GM19397 (cell line): ENCODE results near the gene CUL4A.

Experiments
- ATAC-seq: cut with Tn5 transposase; IDR thresholded peaks from one replicate; pipeline ENCODE4 v1.9.1; 2021; ENCODE audit warnings: mild to moderate bottlenecking, moderate library complexity; ENCODE audit not compliant: unreplicated experiment

CUL4A gene

DNA sequence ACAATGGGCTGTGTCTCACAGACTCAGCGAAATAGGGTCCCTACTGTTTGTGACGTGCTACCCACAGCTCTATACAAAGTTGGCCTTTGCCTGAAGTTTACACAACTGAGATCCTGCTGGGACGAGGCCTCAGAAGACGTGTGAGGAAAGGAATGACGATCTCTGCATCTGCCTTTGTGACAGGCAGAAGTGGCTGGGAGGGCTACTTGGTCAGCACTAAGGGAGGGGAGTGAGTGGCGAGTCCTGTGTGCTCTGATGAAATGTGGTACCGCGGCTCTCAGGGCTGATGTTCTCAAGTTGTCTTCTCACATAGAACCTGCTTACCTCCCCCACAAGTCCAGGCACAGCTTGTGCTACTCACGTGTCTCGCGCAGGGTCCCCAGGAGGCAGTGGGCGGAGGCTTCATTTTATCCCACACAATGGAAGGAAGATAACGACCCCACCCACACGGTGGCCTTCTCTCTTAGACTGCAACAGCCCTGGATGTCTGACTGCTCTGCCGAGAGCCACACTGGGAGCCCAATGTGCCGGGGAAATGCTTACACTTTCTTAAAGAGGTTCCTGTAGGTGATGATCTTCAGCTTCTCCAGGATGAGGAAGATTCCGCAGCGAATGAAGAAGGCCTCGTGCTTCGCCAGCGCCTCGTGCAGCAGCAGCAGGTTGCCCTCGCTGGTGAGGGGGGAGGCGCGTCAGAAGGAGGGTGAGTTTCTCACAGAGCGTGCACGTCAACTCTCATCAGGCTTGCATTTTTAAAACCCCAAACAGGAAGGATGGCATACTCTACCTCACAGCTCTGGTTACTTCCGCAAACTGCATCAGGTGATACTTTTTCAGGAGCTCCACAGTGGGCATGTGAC, 29.8 kb upstream of the CUL4A start:
- no peak for ATAC-seq

DNA sequence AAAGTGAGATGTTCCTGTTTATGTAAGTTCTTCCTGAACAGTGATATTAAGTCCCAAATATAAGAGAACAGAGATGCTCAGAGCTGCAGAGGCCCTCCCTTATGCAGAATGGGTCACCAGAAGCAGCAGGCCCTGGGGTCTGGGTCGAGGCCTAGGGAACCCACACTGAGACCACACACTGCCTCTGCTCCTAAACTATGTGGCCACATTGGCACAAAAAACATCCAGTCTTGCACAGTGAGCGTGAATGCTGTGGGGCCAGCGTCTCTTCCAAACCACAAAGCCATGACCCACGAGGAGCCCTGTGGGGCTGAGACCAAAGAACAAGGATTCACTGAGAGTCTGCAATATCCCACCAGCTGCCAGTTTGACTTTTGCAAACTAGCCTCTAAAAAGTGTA, 27.4 kb upstream of the CUL4A start:
- no peak for ATAC-seq

DNA sequence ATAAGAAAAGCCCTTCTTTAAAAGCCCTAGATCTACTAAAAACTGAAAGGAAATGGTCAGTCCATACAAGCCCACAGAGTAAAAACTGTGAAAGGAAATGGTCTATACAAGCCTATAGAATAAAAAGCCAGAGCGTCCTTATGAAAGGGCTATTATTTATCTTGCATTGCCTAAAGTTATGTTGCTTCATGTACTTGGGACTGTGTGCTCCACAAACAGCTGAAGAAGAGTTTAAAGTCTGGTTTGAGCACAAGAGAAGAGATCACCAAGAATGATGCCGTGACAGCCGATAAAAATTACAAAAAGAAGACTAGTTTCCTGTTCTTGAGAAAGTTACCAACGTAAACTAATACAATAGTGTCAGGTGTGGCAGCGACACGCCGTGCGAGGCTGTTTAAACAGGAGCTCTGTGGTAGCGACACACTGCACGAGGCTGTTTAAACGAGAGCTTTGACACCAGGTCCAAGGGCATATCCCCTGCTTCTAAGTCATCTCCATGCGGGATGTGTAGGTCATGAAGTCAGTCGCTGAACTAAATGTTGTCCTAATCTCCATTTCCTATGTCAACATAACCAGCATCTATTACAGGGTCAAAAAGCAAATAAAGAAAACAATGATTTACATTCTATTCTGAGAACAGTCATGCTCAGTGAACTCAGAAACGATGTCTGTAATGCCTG, 25.8 kb upstream of the CUL4A start:
- no peak for ATAC-seq

DNA sequence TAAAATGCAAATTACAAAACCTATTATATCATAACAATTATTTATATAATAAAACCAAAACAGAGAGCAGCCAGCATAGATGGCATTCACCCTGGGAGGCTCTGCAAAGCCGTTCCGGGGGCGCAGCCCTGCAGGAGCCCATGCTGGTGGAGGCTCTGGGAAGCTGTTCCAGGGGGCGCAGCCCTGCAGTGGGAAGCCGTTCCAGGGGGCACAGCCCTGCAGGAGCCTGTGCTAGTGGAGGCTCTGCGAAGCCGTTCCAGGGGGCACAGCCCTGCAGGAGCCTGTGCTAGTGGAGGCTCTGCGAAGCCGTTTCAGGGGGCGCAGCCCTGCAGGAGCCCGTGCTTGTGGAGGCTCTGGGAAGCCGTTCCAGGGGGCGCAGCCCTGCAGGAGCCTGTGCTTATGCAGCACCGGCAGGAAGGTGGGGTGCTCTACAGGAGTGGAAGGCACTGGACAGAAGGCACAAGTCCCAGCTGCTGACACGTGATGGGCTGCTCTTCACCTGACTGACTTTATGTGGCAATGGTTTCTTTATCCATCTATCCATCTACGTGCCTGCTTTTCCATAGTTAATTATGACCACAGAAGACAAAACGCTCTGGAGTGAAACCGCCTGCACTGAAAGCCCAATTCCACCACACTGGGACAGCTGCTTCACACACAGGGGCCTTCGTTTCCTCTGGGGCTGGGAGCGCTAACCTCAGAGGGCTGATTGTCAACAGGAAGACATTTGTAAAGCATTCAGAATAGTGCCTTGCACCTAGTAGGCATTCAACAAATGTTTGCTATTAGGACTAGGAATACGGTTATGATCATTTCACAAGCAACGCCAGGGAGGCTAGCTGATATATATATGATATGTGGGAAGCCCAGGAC, 24.6 kb upstream of the CUL4A start:
- no peak for ATAC-seq

DNA sequence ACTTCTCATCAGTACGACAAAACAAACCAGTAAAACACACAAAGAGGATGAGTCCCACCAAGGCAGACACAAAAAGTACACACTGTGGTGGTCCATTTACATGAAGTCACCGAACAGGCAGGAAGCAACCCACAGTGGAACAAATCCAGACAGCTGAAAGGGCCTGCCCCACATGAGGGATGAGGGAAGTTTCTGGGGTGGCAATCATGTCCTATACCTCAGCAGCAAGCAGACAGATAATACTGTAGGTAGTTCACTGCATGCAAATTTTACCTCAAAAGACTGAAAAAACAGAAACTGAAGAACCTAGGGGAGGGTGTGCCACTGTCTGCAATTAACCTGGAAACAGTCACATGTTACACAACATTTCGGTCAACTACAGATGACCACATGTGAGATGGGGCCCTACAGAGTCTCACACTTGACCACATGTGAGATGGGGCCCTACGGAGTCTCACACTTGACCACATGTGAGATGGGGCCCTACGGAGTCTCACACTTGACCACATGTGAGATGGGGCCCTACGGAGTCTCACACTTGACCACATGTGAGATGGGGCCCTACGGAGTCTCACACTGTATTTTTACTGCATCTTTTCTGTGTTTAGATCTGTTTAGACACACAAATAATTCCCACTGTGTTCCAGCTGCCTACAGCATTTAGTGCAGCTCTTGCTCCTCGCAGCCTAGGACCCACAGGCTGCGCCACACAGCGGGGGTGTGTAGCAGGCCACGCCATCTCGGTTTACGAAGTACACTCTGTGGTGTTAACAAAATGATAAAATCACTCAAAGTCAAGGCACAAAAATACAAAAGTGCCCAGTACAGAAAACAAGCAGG, 23.1 kb upstream of the CUL4A start:
- peak; percentile 84 for ATAC-seq

DNA sequence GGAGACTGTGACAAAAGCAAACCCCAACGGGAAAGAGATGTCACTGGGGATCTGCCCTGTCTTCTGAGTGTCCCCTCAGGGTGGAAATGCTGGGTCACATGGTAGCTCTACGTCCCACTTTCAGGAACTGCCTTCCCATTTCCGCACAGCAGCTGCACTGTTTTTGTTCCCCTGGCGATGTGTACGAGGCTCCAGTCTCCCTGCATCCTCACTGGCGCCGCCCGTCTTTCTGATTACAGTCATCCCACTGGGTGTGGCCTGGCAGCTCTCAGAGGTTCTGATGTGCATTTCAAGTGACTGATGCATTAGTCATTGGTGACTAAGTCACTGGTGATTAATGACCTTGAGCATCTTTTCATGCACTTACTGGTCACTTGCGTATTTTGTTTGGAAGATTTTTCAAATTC, 22.1 kb upstream of the CUL4A start:
- no peak for ATAC-seq

DNA sequence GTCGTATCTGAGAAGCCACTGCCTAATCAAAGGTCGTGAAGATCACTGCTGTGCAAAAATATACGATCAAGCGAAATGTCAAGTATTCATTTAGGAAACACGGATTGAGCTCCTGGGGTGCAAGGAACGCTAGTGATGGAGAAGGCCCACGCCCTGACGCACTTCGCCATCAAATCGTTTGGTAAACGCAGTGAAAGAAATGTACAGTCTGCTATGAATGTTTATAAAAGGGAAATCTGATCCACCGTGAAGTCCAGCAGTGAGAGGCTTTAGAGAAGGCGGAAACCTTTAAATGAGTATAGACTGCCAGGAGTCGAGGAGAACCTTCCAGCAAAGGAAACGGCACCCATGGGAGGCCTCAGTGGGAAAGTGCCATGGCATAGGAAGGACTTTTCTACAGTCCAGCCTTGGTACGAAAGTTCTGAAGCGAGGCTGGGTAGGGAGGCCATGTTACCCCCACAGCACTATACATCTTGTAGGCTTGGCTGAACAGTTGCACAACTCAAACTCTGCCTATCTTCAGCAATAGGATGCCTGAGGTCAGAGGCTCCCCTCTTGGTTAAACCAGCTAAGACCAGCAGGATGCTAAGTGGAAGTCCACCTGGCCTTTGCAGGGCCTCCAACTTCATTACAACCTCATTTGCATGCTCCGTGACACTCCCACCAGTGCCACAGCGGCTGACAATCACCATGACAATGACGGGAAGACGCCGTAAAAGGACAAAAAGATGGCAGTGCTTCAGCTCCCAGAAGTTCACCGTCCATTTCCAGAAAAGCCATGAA, 21.3 kb upstream of the CUL4A start:
- no peak for ATAC-seq

DNA sequence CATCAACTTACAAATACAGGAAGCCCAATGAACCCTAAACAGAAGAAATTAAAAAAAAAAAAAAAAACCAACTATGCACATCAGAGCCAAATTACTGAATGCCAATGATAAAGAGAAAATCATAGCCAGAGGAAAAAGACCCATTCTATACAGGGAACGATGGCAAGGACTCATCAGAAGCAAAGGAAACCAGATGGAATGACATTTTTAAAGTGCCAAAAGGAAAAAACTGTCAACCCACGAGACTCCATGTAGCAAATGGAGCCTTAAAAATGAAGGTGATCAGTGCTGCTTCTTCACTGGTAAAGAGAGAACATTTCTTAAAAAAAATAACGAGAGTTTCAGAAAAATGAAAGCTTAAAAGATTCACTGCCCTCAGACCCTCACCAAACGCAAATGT, 19.2 kb upstream of the CUL4A start:
- no peak for ATAC-seq

DNA sequence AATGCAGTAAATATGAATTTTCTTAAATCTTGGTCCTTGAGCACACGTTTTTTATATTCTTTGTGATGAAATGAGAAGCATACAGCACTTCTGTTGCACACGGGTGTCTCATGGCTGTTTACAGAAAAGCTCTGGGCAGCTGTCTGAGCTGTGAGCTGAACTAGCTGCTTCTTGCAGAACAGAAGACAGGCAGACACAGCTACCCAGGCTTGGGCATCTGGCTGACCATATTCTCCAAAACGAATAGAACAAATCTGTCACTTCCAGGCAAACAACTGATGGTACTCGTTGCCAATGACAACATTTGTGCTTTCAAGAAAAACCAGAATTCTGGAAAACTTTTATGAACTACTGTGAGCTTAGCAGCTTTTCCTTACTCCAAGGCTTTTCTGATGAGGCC, 17.1 kb upstream of the CUL4A start:
- ATAC-seq = no peak

DNA sequence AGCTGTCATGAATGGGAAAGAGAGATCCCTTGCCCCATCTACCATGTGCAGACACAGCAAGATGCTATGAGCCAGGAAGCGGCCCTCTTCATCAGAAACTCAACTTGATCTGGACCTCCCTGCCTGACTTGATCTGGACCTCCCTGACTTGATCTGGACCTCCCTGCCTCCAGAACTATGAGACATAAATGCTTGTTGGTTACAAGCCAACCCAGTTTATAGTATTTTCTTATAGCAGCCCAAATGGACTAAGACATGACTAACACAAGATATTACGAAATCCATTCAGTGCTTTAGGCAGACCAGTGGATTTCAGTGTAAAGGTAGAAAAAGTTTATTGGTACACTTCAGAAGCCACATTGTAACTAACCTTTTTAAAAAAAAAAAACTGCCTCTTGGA, 16.5 kb upstream of the CUL4A start:
- no peak for ATAC-seq

DNA sequence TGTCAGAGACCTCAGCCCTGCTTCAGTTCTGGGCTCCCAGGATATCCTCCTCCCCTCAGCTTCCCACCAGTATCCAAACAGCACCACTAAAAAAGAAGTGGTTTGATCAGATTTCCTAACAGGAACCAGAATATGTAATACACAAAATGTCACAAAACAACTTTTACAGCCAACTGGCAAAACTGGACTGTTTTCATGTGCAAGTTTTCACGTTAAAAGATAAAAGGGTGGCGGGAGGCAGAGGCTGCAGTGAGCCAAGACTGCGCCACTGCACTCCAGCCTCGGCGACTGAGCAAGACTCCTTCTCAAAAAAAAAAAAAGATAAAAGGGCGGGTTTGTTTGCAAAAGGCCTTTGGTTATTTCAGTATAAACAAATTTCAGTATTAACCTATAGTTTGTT, 14.1 kb upstream of the CUL4A start:
- ATAC-seq = no peak

DNA sequence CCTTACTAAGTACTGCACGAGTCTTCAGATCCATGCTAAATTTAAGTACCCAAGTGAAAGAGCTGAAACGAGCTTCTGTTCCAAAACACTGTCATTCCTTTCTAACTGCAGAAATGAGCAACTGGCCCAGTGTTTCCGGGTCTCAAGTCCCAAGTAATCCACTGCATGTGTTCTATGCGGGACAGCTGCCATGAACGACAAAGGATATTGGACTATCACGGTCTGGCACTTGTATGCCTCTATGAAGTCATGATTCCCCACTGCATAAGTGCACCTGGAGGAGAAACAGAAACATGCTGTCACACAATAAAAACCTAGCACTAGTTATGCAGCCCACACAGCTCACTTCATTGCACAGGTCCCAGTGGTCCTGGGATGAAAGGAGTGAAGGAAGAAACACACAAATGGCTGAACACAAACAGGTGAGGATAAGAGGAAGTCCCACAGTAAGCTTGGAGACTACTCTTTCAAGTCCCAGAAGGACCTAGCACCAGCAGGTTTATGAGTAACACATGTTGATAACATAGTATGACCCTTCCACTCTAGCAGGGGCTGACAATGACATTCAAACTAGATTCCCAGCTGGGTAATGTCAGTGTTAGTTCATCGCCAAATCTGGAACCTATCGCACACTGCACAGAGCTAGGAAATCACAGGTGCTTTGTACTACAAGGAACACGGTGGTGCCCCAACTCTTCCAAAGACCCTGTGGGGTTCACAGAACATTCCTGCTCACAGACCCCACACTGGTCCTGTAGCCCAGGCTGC, 12.3 kb upstream of the CUL4A start:
- no peak for ATAC-seq

DNA sequence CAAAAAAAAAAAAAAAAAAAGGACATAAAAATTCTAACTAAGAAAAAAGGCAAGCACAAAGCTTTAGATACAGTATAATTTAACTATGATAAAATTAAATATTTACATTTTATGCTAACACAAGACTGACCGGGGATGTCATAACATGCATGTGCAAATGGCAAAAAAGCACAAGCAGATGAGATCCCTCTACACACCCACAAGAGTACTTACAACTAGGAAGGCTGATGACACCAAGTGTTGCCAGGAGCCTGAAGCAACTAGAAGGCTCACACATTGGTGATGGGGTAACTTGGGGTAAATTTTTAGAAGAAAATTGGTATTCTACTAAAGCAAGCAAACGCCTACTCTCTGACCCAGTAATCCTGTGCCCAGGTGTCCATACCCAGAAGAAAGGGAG, 7.6 kb upstream of the CUL4A start:
- no peak for ATAC-seq

DNA sequence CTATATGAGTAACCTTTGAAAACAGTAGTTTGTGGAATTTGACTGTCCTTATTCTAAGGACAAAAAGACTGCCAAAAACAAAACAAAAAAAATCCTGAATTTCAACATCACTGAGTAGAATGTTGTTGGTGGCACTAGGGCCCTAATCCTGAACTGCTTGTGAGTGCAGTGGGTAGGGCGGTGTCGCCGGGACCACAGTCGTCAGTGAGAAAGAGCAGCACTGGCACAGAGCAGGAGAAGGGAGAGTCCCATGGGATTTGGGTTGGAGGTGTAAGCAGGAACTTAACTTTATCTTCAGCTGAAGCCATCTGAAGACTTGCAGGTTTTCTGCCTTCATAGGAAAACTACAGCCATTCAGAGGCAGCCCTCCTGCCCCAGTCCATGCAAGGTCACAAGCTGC, 6.5 kb upstream of the CUL4A start:
- ATAC-seq = no peak

DNA sequence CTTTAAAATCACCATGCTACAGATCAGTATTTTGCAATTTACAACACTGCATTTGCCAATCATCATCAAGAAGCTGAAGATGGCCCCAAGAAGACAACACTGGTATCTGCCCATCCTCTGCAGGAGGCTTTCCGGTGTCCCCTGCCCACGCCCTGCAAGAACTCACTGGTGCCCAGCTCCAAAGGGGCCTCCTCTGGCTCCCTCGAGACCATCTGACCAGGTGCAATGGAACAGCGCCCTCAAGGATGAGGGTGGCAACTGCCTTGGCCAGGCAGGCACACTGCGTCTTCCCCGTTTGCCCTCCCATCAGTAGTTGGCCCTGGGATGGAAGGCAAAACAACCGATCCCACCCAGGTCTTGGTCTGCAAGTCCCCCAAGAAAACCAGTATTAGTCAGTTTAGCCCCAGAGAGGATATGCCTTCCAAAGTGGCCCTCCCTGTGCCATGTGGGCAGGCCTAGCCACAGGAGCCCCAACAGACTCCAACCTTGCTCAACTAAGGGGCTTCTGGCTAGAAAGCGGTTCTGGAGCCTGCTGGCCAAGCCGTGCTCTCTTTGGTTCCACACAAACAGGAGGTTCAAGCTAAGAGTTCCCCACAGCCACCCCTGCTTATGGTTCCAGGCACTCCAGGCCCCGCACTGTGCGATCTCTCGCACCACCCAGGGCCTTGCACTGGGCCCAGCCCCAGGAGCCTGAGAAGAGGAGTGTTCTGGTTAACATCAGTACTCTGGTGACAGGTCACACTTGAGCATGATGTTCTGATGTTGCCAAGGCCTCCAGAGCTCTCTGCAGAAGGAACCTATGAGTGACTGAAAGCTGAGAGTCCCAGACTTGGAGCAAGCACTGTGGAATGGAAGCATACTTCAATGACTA, 5.7 kb upstream of the CUL4A start:
- ATAC-seq = no peak

DNA sequence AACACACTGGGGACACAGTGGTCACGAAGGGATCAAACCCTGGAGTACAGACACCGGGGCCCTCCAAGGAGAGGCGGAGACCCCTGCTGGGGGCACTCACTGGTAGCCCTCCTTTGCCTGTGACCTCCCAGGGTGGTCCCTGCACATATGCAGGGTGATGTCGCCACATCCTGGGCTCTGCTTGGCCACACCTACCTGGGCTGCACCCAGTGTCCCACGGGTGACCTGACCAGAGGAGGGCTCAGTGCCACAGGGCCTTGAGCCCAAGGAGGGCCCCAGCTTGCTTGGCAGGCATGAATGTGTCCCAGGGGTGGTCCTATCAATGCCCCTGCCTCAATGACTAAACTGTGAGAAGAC, 5.1 kb upstream of the CUL4A start:
- ATAC-seq = no peak

DNA sequence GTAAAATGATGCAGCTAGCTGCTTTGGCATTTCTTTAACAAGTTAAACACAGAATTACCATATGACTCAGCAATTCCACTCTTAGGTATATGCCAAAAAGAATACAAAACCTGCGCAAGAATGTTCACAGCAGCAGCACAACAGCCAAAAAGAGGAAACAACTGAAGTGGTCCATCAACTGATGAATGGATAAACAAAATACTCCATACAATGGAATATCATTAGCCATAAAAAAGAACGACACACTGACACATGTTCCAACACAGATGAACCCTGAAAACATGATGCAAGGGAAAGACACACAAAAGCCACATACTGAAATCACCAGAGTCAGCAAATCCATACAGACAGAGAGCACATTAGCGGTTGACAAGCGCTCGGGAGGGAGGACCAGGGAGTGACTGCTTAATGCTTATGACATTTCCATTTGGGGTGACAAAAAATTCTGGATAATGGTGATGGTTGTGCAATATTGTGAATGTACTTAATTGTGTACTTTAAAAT, 3.9 kb upstream of the CUL4A start:
- no peak for ATAC-seq

DNA sequence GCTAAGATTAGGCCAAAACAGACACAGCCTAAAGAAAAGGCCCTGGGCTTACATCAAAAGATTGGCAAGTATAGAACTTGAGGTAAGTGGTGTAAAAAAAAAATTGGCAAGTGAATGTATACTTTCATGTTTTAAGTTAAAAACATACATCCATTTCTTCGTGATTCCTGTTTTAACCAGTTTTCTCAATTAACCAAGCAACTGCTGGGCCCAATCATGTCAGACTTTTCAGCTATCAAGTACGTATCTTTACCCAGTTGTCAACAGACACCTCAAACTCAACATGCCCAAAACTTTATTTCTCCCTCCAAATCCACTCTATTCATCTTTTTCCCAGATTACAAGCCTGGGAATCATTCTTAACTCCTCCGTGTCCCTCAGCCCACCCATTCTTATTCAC, 2.0 kb upstream of the CUL4A start:
- ATAC-seq = no peak
